SW480 (cell line): ENCODE results near the gene SAMD5.
"Not testable (repeated sequence)": the region's sequence is repeated elsewhere in the genome, so short reads cannot be mapped to it uniquely, and the experiment has no call there.

Experiments used
- DNase-seq: peaks from one replicate; pipeline ENCODE4 v3.0.0-alpha.2; 2016; ENCODE audit warnings: low spot score

SAMD5 gene

GRCh38 chr6:147528511-147529145 is 20.1 kb downstream of the SAMD5 start:
- no peak for DNase-seq

- DNase-seq = no peak
Measured at GRCh38 chr6:147530132-147531060, 21.9 kb downstream of the SAMD5 start.

GRCh38 chr6:147531321-147531720 is 22.8 kb downstream of the SAMD5 start:
- DNase-seq = no peak

- no peak for DNase-seq
Measured at GRCh38 chr6:147534116-147534860, 25.8 kb downstream of the SAMD5 start.

GRCh38 chr6:147538821-147539220 is 30.3 kb downstream of the SAMD5 start:
- DNase-seq = no peak

GRCh38 chr6:147540075-147540474 is 31.6 kb downstream of the SAMD5 start:
- no peak for DNase-seq

GRCh38 chr6:147542436-147542835 is 33.9 kb downstream of the SAMD5 start:
- not testable (repeated sequence) for DNase-seq

- DNase-seq = no peak
Measured at GRCh38 chr6:147544420-147544819, 35.9 kb downstream of the SAMD5 start.

GRCh38 chr6:147546501-147547368 is 38.2 kb downstream of the SAMD5 start:
- DNase-seq = no peak

- DNase-seq = no peak
Measured at GRCh38 chr6:147547369-147547902, 38.9 kb downstream of the SAMD5 start.

- no peak for DNase-seq
Measured at GRCh38 chr6:147548921-147549475, 40.5 kb downstream of the SAMD5 start.

GRCh38 chr6:147549531-147549930 is 41.0 kb downstream of the SAMD5 start:
- DNase-seq = no peak

- DNase-seq = no peak
Measured at GRCh38 chr6:147551976-147552375, 43.5 kb downstream of the SAMD5 start.

GRCh38 chr6:147553099-147553498 is 44.6 kb downstream of the SAMD5 start:
- no peak for DNase-seq

GRCh38 chr6:147554281-147554680 is 45.8 kb downstream of the SAMD5 start:
- DNase-seq = no peak

GRCh38 chr6:147559006-147559405 is 50.5 kb downstream of the SAMD5 start:
- no peak for DNase-seq

GRCh38 chr6:147560670-147561069 is 52.2 kb downstream of the SAMD5 start:
- DNase-seq = no peak

- no peak for DNase-seq
Measured at GRCh38 chr6:147561726-147562125, 53.2 kb downstream of the SAMD5 start.

GRCh38 chr6:147563472-147563871 is 55.0 kb downstream of the SAMD5 start:
- no peak for DNase-seq

- no peak for DNase-seq
Measured at GRCh38 chr6:147564556-147564955, 56.1 kb downstream of the SAMD5 start.
